PFSK-1 (cell line): ENCODE results near the gene DCLK3.

ENCODE experiments used
- FOXP2 ChIP-seq: optimal IDR thresholded peaks from 2 replicates; pipeline ENCODE3; 2011; ENCODE audit warnings: borderline replicate concordance, control low read depth, inconsistent platforms; ENCODE audit not compliant: insufficient read depth; ENCODE audit errors: extremely low read length, extremely low read depth
- POLR2AphosphoS5 ChIP-seq: IDR thresholded peaks from 2 replicates; pipeline ENCODE4 v1.6.1; 2012; ENCODE audit warnings: low read depth, mild to moderate bottlenecking, control low read depth, low read length, moderate library complexity
- REST ChIP-seq, 2 experiments: IDR thresholded peaks; 2 replicates each; pipeline versions ENCODE4 v1.6.1 to v1.8.0; 2011 to 2012; ENCODE audit warnings: low read depth in 2 of 2, low read length in 2 of 2, control low read depth in 1 of 2, inconsistent platforms in 1 of 2, mild to moderate bottlenecking in 1 of 2, moderate library complexity in 1 of 2; ENCODE audit not compliant: insufficient read depth in 1 of 2
- SIN3A ChIP-seq: IDR thresholded peaks from 2 replicates; pipeline ENCODE4 v1.6.1; 2012; ENCODE audit warnings: mild to moderate bottlenecking, low read length, moderate library complexity, borderline replicate concordance; ENCODE audit not compliant: insufficient read depth
- TAF1 ChIP-seq: IDR thresholded peaks from 2 replicates; pipeline ENCODE4 v1.6.1; 2012; ENCODE audit warnings: low read length, control low read depth, borderline replicate concordance; ENCODE audit not compliant: insufficient read depth

GRCh38 chr3:36795622-36796021 is 31.3 kb upstream of the DCLK3 start:
- TF ChIP-seq POLR2AphosphoS5 (no peak), REST (IDR thresholded peaks at IDR 0.05; ENCODE audit: insufficient read depth in 1 of 2, low read depth in 2 of 2, low read length in 2 of 2) (no peak), SIN3A (no peak), TAF1 (no peak), FOXP2 (no peak)
